Endothelial cell of umbilical vein (primary cell): ENCODE results near the gene RLN1. TPM values are rescaled to one million over a fixed set of nuclear protein-coding genes. Genes with fewer than 3 reads are reported as not detected.

ENCODE experiments used
- BruUV-seq: library from RNA; stranded (reverse); fragments of 400-500 nt; replicated peaks from 2 replicates; lab custom pipeline; 2021; lab: Mats Ljungman, UMichigan
- CTCF ChIA-PET: fragments of 300-600, 350-600 bp; sonication (Branson Sonifier 250); formaldehyde crosslinking; loops from one replicate; lab custom pipeline; 2021; ENCODE audit warnings: antibody characterized with exemption, inconsistent platforms; lab: Charles Lee
- POLR2A ChIA-PET: fragments of 300-600, 350-600 bp; sonication (Branson Sonifier 250); formaldehyde crosslinking; loops from one replicate; lab custom pipeline; 2021; ENCODE audit warnings: antibody characterized with exemption, inconsistent platforms; lab: Charles Lee
- DNase-seq: peaks from one replicate; pipeline ENCODE4 v3.0.0-alpha.2; 2011; ENCODE audit warnings: low read depth, low spot score
- FAIRE-seq: peaks from 2 replicates; lab custom pipeline; 2011; peaks lifted over from hg19 to GRCh38; lab: Jason Lieb, UNC
- H2AFZ ChIP-seq: 2 replicates; pipeline ENCODE4 v1.6.0; 2012; ENCODE audit warnings: low read depth, low read length, control low read depth, inconsistent platforms
- H3K27ac ChIP-seq: 2 replicates; pipeline ENCODE4 v1.5.1; 2011; ENCODE audit warnings: low read depth, mild to moderate bottlenecking, control low read depth, low read length, moderate library complexity; ENCODE audit not compliant: insufficient read depth
- H3K27me3 ChIP-seq, 2 experiments: 2 replicates each; pipeline versions ENCODE4 v1.6.0 to v1.6.1; 2011; ENCODE audit warnings: low read length in 2 of 2, mixed read lengths in 1 of 2; ENCODE audit not compliant: control insufficient read depth in 2 of 2, insufficient read depth in 2 of 2
- H3K36me3 ChIP-seq, 2 experiments: 2 replicates in 1 of 2; 3 replicates in 1 of 2; pipeline ENCODE4 v1.5.1; 2011; ENCODE audit warnings: low read length in 2 of 2, mild to moderate bottlenecking in 1 of 2, moderate library complexity in 1 of 2; ENCODE audit not compliant: control insufficient read depth in 2 of 2, insufficient read depth in 2 of 2; ENCODE audit errors: extremely low read depth in 1 of 2
- H3K4me1 ChIP-seq: 3 replicates; pipeline ENCODE4 v1.5.1; 2011; ENCODE audit warnings: mild to moderate bottlenecking, low read length; ENCODE audit not compliant: control insufficient read depth, insufficient read depth; ENCODE audit errors: extremely low read depth
- H3K4me2 ChIP-seq: 2 replicates; pipeline ENCODE4 v1.6.1; 2011; ENCODE audit warnings: low read length, control low read depth, mixed read lengths; ENCODE audit not compliant: insufficient read depth
- H3K4me3 ChIP-seq, 3 experiments: fragments of 200-600 bp in 1 of 3; sonication (generic), shearing (Covaris generic) in 1 of 3; replicated peaks in 1 of 3; 2 replicates each; pipeline ENCODE4 v1.5.1; 2011 to 2016; ENCODE audit warnings: control low read depth in 3 of 3, low read length in 3 of 3, mild to moderate bottlenecking in 2 of 3, inconsistent platforms in 1 of 3, low read depth in 1 of 3, moderate library complexity in 1 of 3; ENCODE audit not compliant: insufficient read depth in 1 of 3
- H3K79me2 ChIP-seq: 2 replicates; pipeline ENCODE4 v1.6.0; 2012; ENCODE audit warnings: low read length, inconsistent platforms; ENCODE audit not compliant: control insufficient read depth, insufficient read depth
- H3K9ac ChIP-seq: replicated peaks from 2 replicates; pipeline ENCODE3; 2011; ENCODE audit warnings: low read length, control low read depth; ENCODE audit not compliant: insufficient read depth; ENCODE audit errors: extremely low read depth
- H3K9me1 ChIP-seq: replicated peaks from 3 replicates; pipeline ENCODE4 v1.6.0; 2011; ENCODE audit warnings: mild to moderate bottlenecking, low read length; ENCODE audit not compliant: control insufficient read depth, insufficient read depth; ENCODE audit errors: extremely low read depth
- H3K9me3 ChIP-seq: replicated peaks from 2 replicates; pipeline ENCODE4 v1.5.1; 2012; ENCODE audit warnings: low read length, inconsistent platforms; ENCODE audit not compliant: control insufficient read depth, insufficient read depth
- H4K20me1 ChIP-seq: replicated peaks from 2 replicates; pipeline ENCODE3; 2011; ENCODE audit warnings: mild to moderate bottlenecking, low read length; ENCODE audit not compliant: control insufficient read depth, insufficient read depth; ENCODE audit errors: extremely low read depth
- EZH2 ChIP-seq: IDR thresholded peaks from 2 replicates; pipeline ENCODE4 v1.6.1; 2012; ENCODE audit warnings: borderline replicate concordance, low read depth, mild to moderate bottlenecking, moderate library complexity, low read length, inconsistent platforms; ENCODE audit not compliant: severe bottlenecking
- FOS ChIP-seq: IDR thresholded peaks from 2 replicates; pipeline ENCODE4 v1.6.1; 2011; ENCODE audit warnings: mild to moderate bottlenecking, low read length, moderate library complexity, borderline replicate concordance; ENCODE audit not compliant: insufficient read depth
- GATA2 ChIP-seq: IDR thresholded peaks from 2 replicates; pipeline ENCODE4 v1.7.0; 2011; ENCODE audit warnings: low read depth, mild to moderate bottlenecking, moderate library complexity, mixed read lengths, low read length; ENCODE audit not compliant: insufficient read length, insufficient read depth
- JUN ChIP-seq: IDR thresholded peaks from 2 replicates; pipeline ENCODE4 v1.6.1; 2011; ENCODE audit warnings: borderline replicate concordance, low read depth; ENCODE audit not compliant: insufficient read length, insufficient read depth
- MYC ChIP-seq: IDR thresholded peaks from one replicate; pipeline ENCODE4 v1.6.1; 2011; ENCODE audit warnings: mild to moderate bottlenecking, low read depth, low read length
- POLR2A ChIP-seq: IDR thresholded peaks from 2 replicates; pipeline ENCODE4 v1.6.1; 2012; ENCODE audit warnings: low read depth, mild to moderate bottlenecking, control low read depth, low read length
- POLR2AphosphoS5 ChIP-seq: IDR thresholded peaks from 2 replicates; pipeline ENCODE4 v1.6.1; 2012; ENCODE audit warnings: low read depth, mild to moderate bottlenecking, control low read depth, low read length, moderate library complexity; ENCODE audit not compliant: insufficient read depth
- dilution Hi-C: fragments of 300-500 bp; cut with MboI; formaldehyde crosslinking; loops from one replicate; pipeline ENCODE4 v1.15.0; 2019; ENCODE audit warnings: low sequenced_read_pairs; ENCODE audit not compliant: extremely low pct_ligation_motif_present
- intact Hi-C: fragments of 100-400 bp; cut with micrococcal nuclease; formaldehyde crosslinking; loops from one replicate; pipeline ENCODE4 v1.10.0; 2022
- polyA plus RNA-seq, 4 experiments: library from polyadenylated mRNA; depleted of rRNA in 3 of 4; stranded (reverse) in 3 of 4; unstranded in 1 of 4; fragments of >200 nt; gene quantifications; 2 replicates each; pipeline versions ENCODE4 v1.2.1 to v1.2.3, GENCODE V29; 2011 to 2012; ENCODE audit warnings: missing spikeins in 1 of 4
- total RNA-seq: library from RNA; stranded (reverse); gene quantifications from 2 replicates; pipeline ENCODE4 v1.2.3, GENCODE V29; 2021
- TF ChIP-seq, protein P1 (sequence below), 2 donors: IDR thresholded peaks; 1 replicate in 1 of 2; 2 replicates in 1 of 2; pipeline ENCODE4 v1.5.1; 2011; ENCODE audit warnings: low read length in 2 of 2, mild to moderate bottlenecking in 2 of 2, moderate library complexity in 2 of 2, control low read depth in 1 of 2, inconsistent platforms in 1 of 2, low read depth in 1 of 2; ENCODE audit not compliant: insufficient read depth in 1 of 2; ENCODE audit errors: extremely low read depth in 1 of 2
- TF ChIP-seq, protein P2 (sequence below): IDR thresholded peaks from 2 replicates; pipeline ENCODE4 v1.6.1; 2011; ENCODE audit not compliant: insufficient read depth, insufficient read length

The RLN1 gene
- total and polyA plus RNA-seq, 2 donors (not counting 3 experiments of a cell fraction or from before 2014, with no cell fraction given), result not detected

DNA sequence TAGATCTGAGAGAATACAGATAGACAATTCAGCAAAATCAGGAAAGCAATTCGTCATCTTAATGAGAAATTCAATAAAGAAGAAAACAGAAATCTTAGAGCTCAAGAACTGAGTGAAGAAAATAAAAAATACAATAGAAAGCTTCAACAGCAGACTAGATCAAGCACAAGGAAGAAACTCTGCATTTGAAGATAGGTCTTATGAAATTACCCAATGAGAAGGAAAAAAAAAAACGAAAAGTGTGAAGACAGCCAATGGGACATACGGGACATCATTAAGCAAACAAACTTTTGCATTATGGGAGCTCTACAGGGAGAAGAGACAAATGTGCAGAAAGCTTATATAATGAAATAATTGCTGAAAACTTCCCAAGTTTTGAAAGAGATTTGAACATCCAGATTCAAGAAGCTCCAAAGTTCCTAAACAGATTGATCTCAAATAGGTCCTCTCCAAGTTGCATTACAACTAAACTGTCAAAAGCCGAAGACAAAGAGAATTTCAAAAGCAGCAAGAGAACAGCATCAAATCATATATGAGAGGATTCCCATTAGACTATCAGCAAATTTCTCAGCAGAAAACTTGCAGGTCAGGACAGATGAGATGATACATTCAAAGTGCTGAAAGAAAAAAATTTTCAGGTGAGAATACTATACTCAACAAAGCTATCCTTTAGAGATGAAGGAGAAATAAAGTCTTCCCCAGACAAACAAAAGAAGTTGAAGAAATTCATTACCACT lies 24.3 kb downstream of the RLN1 start:
- no peak overlapping the region for H3K27ac ChIP-seq
- FAIRE-seq, result no peak
- no peaks in the 10 kb centered on the region for H3K9me3 ChIP-seq
- TF ChIP-seq JUN (no peak), POLR2A (no peak), FOS (no peak), EZH2 (no peak), MYC (no peak), GATA2 (no peak), POLR2AphosphoS5 (no peak)
- TF ChIP-seq, protein P1, sequence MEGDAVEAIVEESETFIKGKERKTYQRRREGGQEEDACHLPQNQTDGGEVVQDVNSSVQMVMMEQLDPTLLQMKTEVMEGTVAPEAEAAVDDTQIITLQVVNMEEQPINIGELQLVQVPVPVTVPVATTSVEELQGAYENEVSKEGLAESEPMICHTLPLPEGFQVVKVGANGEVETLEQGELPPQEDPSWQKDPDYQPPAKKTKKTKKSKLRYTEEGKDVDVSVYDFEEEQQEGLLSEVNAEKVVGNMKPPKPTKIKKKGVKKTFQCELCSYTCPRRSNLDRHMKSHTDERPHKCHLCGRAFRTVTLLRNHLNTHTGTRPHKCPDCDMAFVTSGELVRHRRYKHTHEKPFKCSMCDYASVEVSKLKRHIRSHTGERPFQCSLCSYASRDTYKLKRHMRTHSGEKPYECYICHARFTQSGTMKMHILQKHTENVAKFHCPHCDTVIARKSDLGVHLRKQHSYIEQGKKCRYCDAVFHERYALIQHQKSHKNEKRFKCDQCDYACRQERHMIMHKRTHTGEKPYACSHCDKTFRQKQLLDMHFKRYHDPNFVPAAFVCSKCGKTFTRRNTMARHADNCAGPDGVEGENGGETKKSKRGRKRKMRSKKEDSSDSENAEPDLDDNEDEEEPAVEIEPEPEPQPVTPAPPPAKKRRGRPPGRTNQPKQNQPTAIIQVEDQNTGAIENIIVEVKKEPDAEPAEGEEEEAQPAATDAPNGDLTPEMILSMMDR (IDR thresholded peaks at IDR 0.05; ENCODE audit: extremely low read depth in 1 of 2, insufficient read depth in 1 of 2, low read depth in 1 of 2, low read length in 2 of 2), result no peak
- TF ChIP-seq, protein P2, sequence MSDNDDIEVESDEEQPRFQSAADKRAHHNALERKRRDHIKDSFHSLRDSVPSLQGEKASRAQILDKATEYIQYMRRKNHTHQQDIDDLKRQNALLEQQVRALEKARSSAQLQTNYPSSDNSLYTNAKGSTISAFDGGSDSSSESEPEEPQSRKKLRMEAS, result no peak
- H3K4me1 ChIP-seq, result peaks cover 5% of the 10 kb centered on the region
- H3K4me2 ChIP-seq, result no peak overlapping the region
- no peak overlapping the region for H3K9ac ChIP-seq
- H3K27me3 ChIP-seq, result peaks cover 6 to 9% of the 10 kb centered on the region in 2 experiments
- H3K4me3 ChIP-seq, result no peak overlapping the region
- CTCF ChIA-PET, result interaction anchor here (0.9 kb wide), 1 partner anchor 129 kb away, joined by 5 read pairs; no protein-coding TSS in a partner anchor
- H2AFZ ChIP-seq, result no peak overlapping the region
- BruUV-seq, result no TSS peak
- no peaks in the 10 kb centered on the region for H3K9me1 ChIP-seq
- H3K36me3 ChIP-seq, result no peaks in the 10 kb centered on the region
- DNase-seq, result no peak
- POLR2A ChIA-PET, result no interaction called here
- no peaks in the 10 kb centered on the region for H3K79me2 ChIP-seq
- dilution Hi-C loops, result no loop called here
- no peaks in the 10 kb centered on the region for H4K20me1 ChIP-seq
- intact Hi-C loops, result no loop called here
